SK-N-SH treated with all-trans-retinoic acid at 6 μM for 48 hours (cell line): Measurements from ENCODE around the gene LPAR3.
A peak's percentile ranks its signal among the peaks of the same experiment; 100 is the strongest.

Source experiments
- ATAC-seq: fragments of 200-7000 bp; cut with Tn5 transposase; 3 replicates; pipeline ENCODE4 v1.9.1; 2020; ENCODE audit warnings: mild to moderate bottlenecking, moderate library complexity
- ARNTL ChIP-seq: fragments of 450-650 bp; formaldehyde crosslinking; IDR thresholded peaks from 2 replicates; pipeline ENCODE4 v1.5.0; 2020; ENCODE audit warnings: low read depth, mild to moderate bottlenecking, moderate library complexity, borderline replicate concordance
- BACH2 ChIP-seq: fragments of 250-450 bp; sonication (Bioruptor Pico); IDR thresholded peaks from 2 replicates; pipeline ENCODE4 v1.9.0; 2021; ENCODE audit warnings: mild to moderate bottlenecking, borderline replicate concordance
- ESRRG ChIP-seq: fragments of 250-450 bp; sonication (Bioruptor Pico); IDR thresholded peaks from 2 replicates; pipeline ENCODE4 v1.6.1; 2021; ENCODE audit warnings: mild to moderate bottlenecking
- GLIS3 ChIP-seq: fragments of 250-450 bp; sonication (Bioruptor Pico); IDR thresholded peaks from 2 replicates; pipeline ENCODE4 v1.5.0; 2020; ENCODE audit warnings: mild to moderate bottlenecking, moderate library complexity
- ISL1 ChIP-seq: fragments of 250-450 bp; sonication (Bioruptor Pico); IDR thresholded peaks from 2 replicates; pipeline ENCODE4 v2.1.2; 2022; ENCODE audit warnings: mild to moderate bottlenecking, moderate library complexity
- OSR1 ChIP-seq: fragments of 250-450 bp; sonication (Bioruptor Pico); IDR thresholded peaks from 2 replicates; pipeline ENCODE4 v1.8.0; 2022; ENCODE audit warnings: moderate library complexity, mild to moderate bottlenecking, inconsistent platforms
- PPARA ChIP-seq: fragments of 250-450 bp; sonication (Bioruptor Pico); IDR thresholded peaks from 2 replicates; pipeline ENCODE4 v1.5.0; 2020; ENCODE audit warnings: mild to moderate bottlenecking, borderline replicate concordance
- RARB ChIP-seq: fragments of 250-450 bp; sonication (Bioruptor Pico); IDR thresholded peaks from 2 replicates; pipeline ENCODE4 v1.8.0; 2021; ENCODE audit warnings: mild to moderate bottlenecking, moderate library complexity
- SNAI2 ChIP-seq: fragments of 250-450 bp; sonication (Bioruptor Pico); IDR thresholded peaks from 2 replicates; pipeline ENCODE4 v1.5.0; 2020; ENCODE audit warnings: mild to moderate bottlenecking, moderate library complexity
- TOX ChIP-seq: fragments of 250-450 bp; sonication (Bioruptor Pico); IDR thresholded peaks from 2 replicates; pipeline ENCODE4 v1.8.0; 2021; ENCODE audit warnings: mild to moderate bottlenecking, moderate library complexity, borderline replicate concordance
- ZC3H10 ChIP-seq: fragments of 250-450 bp; sonication (Bioruptor Pico); IDR thresholded peaks from 2 replicates; pipeline ENCODE4 v1.5.1; 2021; ENCODE audit warnings: mild to moderate bottlenecking, moderate library complexity
- ZFP3 ChIP-seq: fragments of 250-450 bp; sonication (Bioruptor Pico); IDR thresholded peaks from 2 replicates; pipeline ENCODE4 v1.5.0; 2020; ENCODE audit warnings: mild to moderate bottlenecking, moderate library complexity
- ZFP30 ChIP-seq: fragments of 450-650 bp; formaldehyde crosslinking; IDR thresholded peaks from 2 replicates; pipeline ENCODE4 v1.5.0; 2022; ENCODE audit warnings: mild to moderate bottlenecking, moderate library complexity
- ZNF565 ChIP-seq: fragments of 450-650 bp; formaldehyde crosslinking; conservative IDR thresholded peaks from 2 replicates; pipeline ENCODE4 v1.5.0; 2020; ENCODE audit warnings: low read depth, mild to moderate bottlenecking, moderate library complexity
- ZNF70 ChIP-seq: fragments of 450-650 bp; formaldehyde crosslinking; IDR thresholded peaks from 2 replicates; pipeline ENCODE4 v1.5.0; 2020; ENCODE audit warnings: mild to moderate bottlenecking, moderate library complexity
- ZNF8 ChIP-seq: fragments of 450-650 bp; formaldehyde crosslinking; IDR thresholded peaks from 2 replicates; pipeline ENCODE4 v1.5.0; 2020; ENCODE audit warnings: mild to moderate bottlenecking, moderate library complexity
- TF ChIP-seq, protein P1 (sequence below): fragments of 250-450 bp; sonication (Bioruptor Pico); IDR thresholded peaks from 2 replicates; pipeline ENCODE4 v1.8.0; 2021; ENCODE audit warnings: low read depth, mild to moderate bottlenecking, moderate library complexity, borderline replicate concordance
- TF ChIP-seq, protein P2 (sequence below): fragments of 250-450 bp; sonication (Bioruptor Pico); IDR thresholded peaks from 2 replicates; pipeline ENCODE4 v1.8.0; 2020; ENCODE audit warnings: mild to moderate bottlenecking, moderate library complexity, borderline replicate concordance
- TF ChIP-seq, protein P3 (sequence below): fragments of 250-450 bp; sonication (Bioruptor Pico); IDR thresholded peaks from 2 replicates; pipeline ENCODE4 v1.5.1; 2021; ENCODE audit warnings: mild to moderate bottlenecking, moderate library complexity
- TF ChIP-seq, protein P4 (sequence below): fragments of 250-450 bp; sonication (Bioruptor Pico); IDR thresholded peaks from 2 replicates; pipeline ENCODE4 v1.5.0; 2020; ENCODE audit warnings: mild to moderate bottlenecking, moderate library complexity

Gene LPAR3

DNA sequence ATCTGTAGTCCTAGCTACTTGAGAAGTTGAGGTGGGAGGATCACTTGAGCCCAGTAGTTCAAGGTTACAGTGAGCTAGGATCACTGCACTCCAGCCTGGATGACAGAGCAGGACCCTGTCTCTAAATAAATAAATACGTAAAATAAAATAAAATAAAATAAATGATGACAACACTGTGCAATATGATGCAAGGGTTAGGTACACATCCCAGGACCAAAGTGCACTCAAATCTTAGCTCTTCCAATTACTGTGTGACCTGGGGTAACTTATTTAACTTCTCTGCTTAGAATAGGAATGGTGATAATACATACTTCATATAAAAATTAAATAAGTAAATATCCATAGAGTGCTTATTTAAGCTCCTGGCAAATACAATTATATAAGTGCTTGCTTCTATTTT lies 53.5 kb downstream of the LPAR3 start:
- no peak for TF ChIP-seq ZNF8
- TF ChIP-seq, protein P1, sequence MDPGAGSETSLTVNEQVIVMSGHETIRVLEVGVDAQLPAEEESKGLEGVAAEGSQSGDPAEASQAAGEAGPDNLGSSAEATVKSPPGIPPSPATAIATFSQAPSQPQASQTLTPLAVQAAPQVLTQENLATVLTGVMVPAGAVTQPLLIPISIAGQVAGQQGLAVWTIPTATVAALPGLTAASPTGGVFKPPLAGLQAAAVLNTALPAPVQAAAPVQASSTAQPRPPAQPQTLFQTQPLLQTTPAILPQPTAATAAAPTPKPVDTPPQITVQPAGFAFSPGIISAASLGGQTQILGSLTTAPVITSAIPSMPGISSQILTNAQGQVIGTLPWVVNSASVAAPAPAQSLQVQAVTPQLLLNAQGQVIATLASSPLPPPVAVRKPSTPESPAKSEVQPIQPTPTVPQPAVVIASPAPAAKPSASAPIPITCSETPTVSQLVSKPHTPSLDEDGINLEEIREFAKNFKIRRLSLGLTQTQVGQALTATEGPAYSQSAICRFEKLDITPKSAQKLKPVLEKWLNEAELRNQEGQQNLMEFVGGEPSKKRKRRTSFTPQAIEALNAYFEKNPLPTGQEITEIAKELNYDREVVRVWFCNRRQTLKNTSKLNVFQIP (CRISPR knock-in tag): no peak
- no peak for TF ChIP-seq PPARA (CRISPR knock-in tag)
- no peak for TF ChIP-seq OSR1 (CRISPR knock-in tag)
- TF ChIP-seq BACH2 (CRISPR knock-in tag): no peak
- no peak for TF ChIP-seq TOX (CRISPR knock-in tag)
- TF ChIP-seq, protein P2, sequence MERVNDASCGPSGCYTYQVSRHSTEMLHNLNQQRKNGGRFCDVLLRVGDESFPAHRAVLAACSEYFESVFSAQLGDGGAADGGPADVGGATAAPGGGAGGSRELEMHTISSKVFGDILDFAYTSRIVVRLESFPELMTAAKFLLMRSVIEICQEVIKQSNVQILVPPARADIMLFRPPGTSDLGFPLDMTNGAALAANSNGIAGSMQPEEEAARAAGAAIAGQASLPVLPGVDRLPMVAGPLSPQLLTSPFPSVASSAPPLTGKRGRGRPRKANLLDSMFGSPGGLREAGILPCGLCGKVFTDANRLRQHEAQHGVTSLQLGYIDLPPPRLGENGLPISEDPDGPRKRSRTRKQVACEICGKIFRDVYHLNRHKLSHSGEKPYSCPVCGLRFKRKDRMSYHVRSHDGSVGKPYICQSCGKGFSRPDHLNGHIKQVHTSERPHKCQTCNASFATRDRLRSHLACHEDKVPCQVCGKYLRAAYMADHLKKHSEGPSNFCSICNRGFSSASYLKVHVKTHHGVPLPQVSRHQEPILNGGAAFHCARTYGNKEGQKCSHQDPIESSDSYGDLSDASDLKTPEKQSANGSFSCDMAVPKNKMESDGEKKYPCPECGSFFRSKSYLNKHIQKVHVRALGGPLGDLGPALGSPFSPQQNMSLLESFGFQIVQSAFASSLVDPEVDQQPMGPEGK (CRISPR knock-in tag): no peak
- TF ChIP-seq GLIS3 (CRISPR knock-in tag): no peak
- no peak for TF ChIP-seq SNAI2
- no peak for TF ChIP-seq ZNF70
- ATAC-seq: no peak

DNA sequence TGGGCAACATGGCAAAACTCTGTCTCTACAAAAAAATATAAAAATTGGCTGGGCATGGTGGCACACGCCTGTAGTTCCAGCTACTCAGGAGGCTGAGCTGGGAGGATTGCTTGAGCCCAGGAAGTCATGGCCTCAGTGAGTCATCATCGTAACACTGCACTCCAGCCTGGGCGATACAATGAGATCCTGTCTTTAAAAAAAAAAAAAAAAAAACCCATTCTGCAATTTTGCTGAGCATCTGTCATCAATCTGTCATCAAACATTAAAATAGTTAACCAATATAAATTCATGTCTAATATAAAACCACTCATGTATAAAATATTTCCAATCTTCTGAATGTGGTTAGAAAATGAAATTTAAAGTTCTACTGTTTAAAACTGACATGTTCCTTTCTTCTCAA lies 56.9 kb downstream of the LPAR3 start:
- peak; percentile 27; the same call in 1 of the 3 replicates for ATAC-seq

DNA sequence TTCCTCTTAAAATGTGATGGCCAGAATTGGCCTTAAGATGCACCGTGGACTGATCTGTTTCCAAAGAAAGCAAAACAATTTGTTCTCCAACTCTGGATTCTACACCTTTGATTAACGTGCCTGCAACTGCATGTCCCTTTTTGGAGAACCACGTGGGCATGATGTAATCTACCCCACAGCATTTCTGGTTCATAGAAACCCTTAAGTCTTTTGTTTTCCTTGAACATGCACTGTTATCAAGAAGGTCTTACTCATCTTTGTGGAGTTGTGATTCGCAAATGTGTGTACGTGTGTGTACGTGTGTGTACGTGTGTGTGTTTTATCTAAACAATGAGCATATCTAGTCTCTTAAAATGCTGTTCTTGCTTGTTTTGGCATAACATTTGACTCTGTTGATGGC lies 57.8 kb downstream of the LPAR3 start:
- no peak for ATAC-seq
- no peak for TF ChIP-seq SNAI2
- TF ChIP-seq PPARA (CRISPR knock-in tag): no peak
- TF ChIP-seq, protein P2 (CRISPR knock-in tag): no peak
- no peak for TF ChIP-seq ZC3H10 (CRISPR knock-in tag)
- TF ChIP-seq GLIS3 (CRISPR knock-in tag): no peak
- no peak for TF ChIP-seq OSR1 (CRISPR knock-in tag)
- no peak for TF ChIP-seq ARNTL (CRISPR knock-in tag)
- TF ChIP-seq, protein P3, sequence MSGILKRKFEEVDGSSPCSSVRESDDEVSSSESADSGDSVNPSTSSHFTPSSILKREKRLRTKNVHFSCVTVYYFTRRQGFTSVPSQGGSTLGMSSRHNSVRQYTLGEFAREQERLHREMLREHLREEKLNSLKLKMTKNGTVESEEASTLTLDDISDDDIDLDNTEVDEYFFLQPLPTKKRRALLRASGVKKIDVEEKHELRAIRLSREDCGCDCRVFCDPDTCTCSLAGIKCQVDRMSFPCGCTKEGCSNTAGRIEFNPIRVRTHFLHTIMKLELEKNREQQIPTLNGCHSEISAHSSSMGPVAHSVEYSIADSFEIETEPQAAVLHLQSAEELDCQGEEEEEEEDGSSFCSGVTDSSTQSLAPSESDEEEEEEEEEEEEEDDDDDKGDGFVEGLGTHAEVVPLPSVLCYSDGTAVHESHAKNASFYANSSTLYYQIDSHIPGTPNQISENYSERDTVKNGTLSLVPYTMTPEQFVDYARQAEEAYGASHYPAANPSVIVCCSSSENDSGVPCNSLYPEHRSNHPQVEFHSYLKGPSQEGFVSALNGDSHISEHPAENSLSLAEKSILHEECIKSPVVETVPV (CRISPR knock-in tag): no peak
- TF ChIP-seq, protein P1 (CRISPR knock-in tag): no peak
- TF ChIP-seq ZFP3 (CRISPR knock-in tag): no peak
- TF ChIP-seq ZFP30 (CRISPR knock-in tag): no peak
- no peak for TF ChIP-seq ZNF70
- TF ChIP-seq BACH2 (CRISPR knock-in tag): no peak
- no peak for TF ChIP-seq RARB (CRISPR knock-in tag)
- TF ChIP-seq ISL1 (CRISPR knock-in tag): no peak
- no peak for TF ChIP-seq ZNF565 (CRISPR knock-in tag)
- TF ChIP-seq ESRRG (CRISPR knock-in tag): no peak
- TF ChIP-seq, protein P4, sequence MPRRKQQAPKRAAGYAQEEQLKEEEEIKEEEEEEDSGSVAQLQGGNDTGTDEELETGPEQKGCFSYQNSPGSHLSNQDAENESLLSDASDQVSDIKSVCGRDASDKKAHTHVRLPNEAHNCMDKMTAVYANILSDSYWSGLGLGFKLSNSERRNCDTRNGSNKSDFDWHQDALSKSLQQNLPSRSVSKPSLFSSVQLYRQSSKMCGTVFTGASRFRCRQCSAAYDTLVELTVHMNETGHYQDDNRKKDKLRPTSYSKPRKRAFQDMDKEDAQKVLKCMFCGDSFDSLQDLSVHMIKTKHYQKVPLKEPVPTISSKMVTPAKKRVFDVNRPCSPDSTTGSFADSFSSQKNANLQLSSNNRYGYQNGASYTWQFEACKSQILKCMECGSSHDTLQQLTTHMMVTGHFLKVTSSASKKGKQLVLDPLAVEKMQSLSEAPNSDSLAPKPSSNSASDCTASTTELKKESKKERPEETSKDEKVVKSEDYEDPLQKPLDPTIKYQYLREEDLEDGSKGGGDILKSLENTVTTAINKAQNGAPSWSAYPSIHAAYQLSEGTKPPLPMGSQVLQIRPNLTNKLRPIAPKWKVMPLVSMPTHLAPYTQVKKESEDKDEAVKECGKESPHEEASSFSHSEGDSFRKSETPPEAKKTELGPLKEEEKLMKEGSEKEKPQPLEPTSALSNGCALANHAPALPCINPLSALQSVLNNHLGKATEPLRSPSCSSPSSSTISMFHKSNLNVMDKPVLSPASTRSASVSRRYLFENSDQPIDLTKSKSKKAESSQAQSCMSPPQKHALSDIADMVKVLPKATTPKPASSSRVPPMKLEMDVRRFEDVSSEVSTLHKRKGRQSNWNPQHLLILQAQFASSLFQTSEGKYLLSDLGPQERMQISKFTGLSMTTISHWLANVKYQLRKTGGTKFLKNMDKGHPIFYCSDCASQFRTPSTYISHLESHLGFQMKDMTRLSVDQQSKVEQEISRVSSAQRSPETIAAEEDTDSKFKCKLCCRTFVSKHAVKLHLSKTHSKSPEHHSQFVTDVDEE (CRISPR knock-in tag): no peak
- no peak for TF ChIP-seq TOX (CRISPR knock-in tag)
- no peak for TF ChIP-seq ZNF8

More for the DNA sequence above, 56.9 kb downstream of the LPAR3 start:
- no peak for TF ChIP-seq ZNF565 (CRISPR knock-in tag)
- TF ChIP-seq ZNF70: no peak
- TF ChIP-seq ISL1 (CRISPR knock-in tag): peak; percentile 74
- TF ChIP-seq ZFP3 (CRISPR knock-in tag): no peak
